HEK293 (cell line): Measurements from ENCODE around the gene ARG1.

ENCODE experiments used
- ATF2 ChIP-seq: fragments of 450-650 bp; formaldehyde crosslinking; IDR thresholded peaks from 2 replicates; pipeline ENCODE4 v1.5.1; 2016; ENCODE audit warnings: missing biosample characterization, missing genetic modification characterization, low read depth
- BCL11A ChIP-seq: fragments of 450-650 bp; formaldehyde crosslinking; IDR thresholded peaks from 2 replicates; pipeline ENCODE4 v1.5.1; 2016; ENCODE audit warnings: low read depth, missing biosample characterization, missing genetic modification characterization
- CTCF ChIP-seq: fragments of 450-650 bp; formaldehyde crosslinking; IDR thresholded peaks from 2 replicates; pipeline ENCODE4 v1.5.1; 2016; ENCODE audit warnings: missing biosample characterization, missing genetic modification characterization
- REPIN1 ChIP-seq: fragments of 450-650 bp; formaldehyde crosslinking; IDR thresholded peaks from 2 replicates; pipeline ENCODE4 v1.5.1; 2017; ENCODE audit warnings: missing biosample characterization, missing genetic modification characterization, low read depth
- REST ChIP-seq: fragments of 450-650 bp; formaldehyde crosslinking; IDR thresholded peaks from 2 replicates; pipeline ENCODE4 v1.5.1; 2016; ENCODE audit warnings: missing biosample characterization, missing genetic modification characterization
- YY1 ChIP-seq: fragments of 450-650 bp; formaldehyde crosslinking; IDR thresholded peaks from 2 replicates; pipeline ENCODE4 v1.5.1; 2018; ENCODE audit warnings: missing biosample characterization, missing genetic modification characterization
- ZBTB20 ChIP-seq: fragments of 450-650 bp; formaldehyde crosslinking; IDR thresholded peaks from 2 replicates; pipeline ENCODE4 v1.5.1; 2016; ENCODE audit warnings: missing biosample characterization, missing genetic modification characterization
- ZNF10 ChIP-seq: fragments of 450-650 bp; formaldehyde crosslinking; IDR thresholded peaks from 2 replicates; pipeline ENCODE4 v1.5.1; 2017; ENCODE audit warnings: missing biosample characterization, missing genetic modification characterization
- ZNF140 ChIP-seq: fragments of 450-650 bp; formaldehyde crosslinking; IDR thresholded peaks from 2 replicates; pipeline ENCODE4 v1.5.1; 2016; ENCODE audit warnings: missing biosample characterization, missing genetic modification characterization
- ZNF24 ChIP-seq: fragments of 450-650 bp; formaldehyde crosslinking; IDR thresholded peaks from 2 replicates; pipeline ENCODE4 v1.5.1; 2016; ENCODE audit warnings: missing biosample characterization, missing genetic modification characterization
- ZNF664 ChIP-seq: fragments of 450-650 bp; formaldehyde crosslinking; IDR thresholded peaks from 2 replicates; pipeline ENCODE4 v1.5.1; 2016; ENCODE audit warnings: missing biosample characterization, missing genetic modification characterization
- ZNF76 ChIP-seq: fragments of 450-650 bp; formaldehyde crosslinking; IDR thresholded peaks from 2 replicates; pipeline ENCODE4; 2016; ENCODE audit warnings: low read depth, missing biosample characterization, missing genetic modification characterization, borderline replicate concordance
- TF ChIP-seq, protein P1 (sequence below): fragments of 450-650 bp; formaldehyde crosslinking; optimal IDR thresholded peaks from 2 replicates; pipeline ENCODE3; 2016; ENCODE audit warnings: missing biosample characterization, mild to moderate bottlenecking, missing genetic modification characterization
- TF ChIP-seq, protein P2 (sequence below): fragments of 450-650 bp; formaldehyde crosslinking; IDR thresholded peaks from 2 replicates; pipeline ENCODE4 v1.5.1; 2017; ENCODE audit warnings: missing biosample characterization, missing genetic modification characterization

GRCh38 chr6:131627724-131628682 is 55.0 kb downstream of the ARG1 start, which contains the start of gene MED23:
- TF ChIP-seq CTCF (tag by site-specific recombination) (peak; percentile 100), ZNF664 (tag by site-specific recombination) (peak; percentile 80), ZBTB20 (peak; percentile 86), BCL11A (tag by site-specific recombination) (no peak), ZNF140 (no peak), ZNF10 (tag by site-specific recombination) (peak; percentile 48; the same call in 1 of the 2 replicates), REST (tag by site-specific recombination) (peak; percentile 80), ZNF24 (tag by site-specific recombination) (peak; percentile 98), ATF2 (tag by site-specific recombination) (no peak), ZNF76 (tag by site-specific recombination) (peak; percentile 93), YY1 (tag by site-specific recombination) (peak; percentile 91), REPIN1 (tag by site-specific recombination) (peak; percentile 99)
- TF ChIP-seq, protein P1, sequence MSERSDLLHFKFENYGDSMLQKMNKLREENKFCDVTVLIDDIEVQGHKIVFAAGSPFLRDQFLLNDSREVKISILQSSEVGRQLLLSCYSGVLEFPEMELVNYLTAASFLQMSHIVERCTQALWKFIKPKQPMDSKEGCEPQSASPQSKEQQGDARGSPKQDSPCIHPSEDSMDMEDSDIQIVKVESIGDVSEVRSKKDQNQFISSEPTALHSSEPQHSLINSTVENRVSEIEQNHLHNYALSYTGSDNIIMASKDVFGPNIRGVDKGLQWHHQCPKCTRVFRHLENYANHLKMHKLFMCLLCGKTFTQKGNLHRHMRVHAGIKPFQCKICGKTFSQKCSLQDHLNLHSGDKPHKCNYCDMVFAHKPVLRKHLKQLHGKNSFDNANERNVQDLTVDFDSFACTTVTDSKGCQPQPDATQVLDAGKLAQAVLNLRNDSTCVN = peak; percentile 43
- TF ChIP-seq, protein P2, sequence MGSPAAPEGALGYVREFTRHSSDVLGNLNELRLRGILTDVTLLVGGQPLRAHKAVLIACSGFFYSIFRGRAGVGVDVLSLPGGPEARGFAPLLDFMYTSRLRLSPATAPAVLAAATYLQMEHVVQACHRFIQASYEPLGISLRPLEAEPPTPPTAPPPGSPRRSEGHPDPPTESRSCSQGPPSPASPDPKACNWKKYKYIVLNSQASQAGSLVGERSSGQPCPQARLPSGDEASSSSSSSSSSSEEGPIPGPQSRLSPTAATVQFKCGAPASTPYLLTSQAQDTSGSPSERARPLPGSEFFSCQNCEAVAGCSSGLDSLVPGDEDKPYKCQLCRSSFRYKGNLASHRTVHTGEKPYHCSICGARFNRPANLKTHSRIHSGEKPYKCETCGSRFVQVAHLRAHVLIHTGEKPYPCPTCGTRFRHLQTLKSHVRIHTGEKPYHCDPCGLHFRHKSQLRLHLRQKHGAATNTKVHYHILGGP = no peak
